Cardiac fibroblast (primary cell): ENCODE data around the gene SYP.
A peak's percentile ranks its signal among the peaks of the same experiment; 100 is the strongest.
"Not testable (repeated sequence)": the region's sequence is repeated elsewhere in the genome, so short reads cannot be mapped to it uniquely, and the experiment has no call there.

Source experiments
- DNase-seq, 2 donors: peaks; one replicate each; pipeline versions ENCODE4 v3.0.0 to v3.0.0-alpha.2; 2010; ENCODE audit warnings: low read depth in 2 of 2
- H3K4me3 ChIP-seq, 2 donors: replicated peaks in 1 of 2; 1 replicate in 1 of 2; 2 replicates in 1 of 2; pipeline ENCODE4 v1.5.1; 2011; ENCODE audit warnings: low read depth in 2 of 2, low read length in 2 of 2, mild to moderate bottlenecking in 2 of 2, moderate library complexity in 1 of 2
- TF ChIP-seq, protein P1 (sequence below): IDR thresholded peaks from one replicate; pipeline ENCODE4 v1.5.1; 2011; ENCODE audit warnings: low read depth, mild to moderate bottlenecking, low read length, inconsistent platforms

The SYP gene

DNA sequence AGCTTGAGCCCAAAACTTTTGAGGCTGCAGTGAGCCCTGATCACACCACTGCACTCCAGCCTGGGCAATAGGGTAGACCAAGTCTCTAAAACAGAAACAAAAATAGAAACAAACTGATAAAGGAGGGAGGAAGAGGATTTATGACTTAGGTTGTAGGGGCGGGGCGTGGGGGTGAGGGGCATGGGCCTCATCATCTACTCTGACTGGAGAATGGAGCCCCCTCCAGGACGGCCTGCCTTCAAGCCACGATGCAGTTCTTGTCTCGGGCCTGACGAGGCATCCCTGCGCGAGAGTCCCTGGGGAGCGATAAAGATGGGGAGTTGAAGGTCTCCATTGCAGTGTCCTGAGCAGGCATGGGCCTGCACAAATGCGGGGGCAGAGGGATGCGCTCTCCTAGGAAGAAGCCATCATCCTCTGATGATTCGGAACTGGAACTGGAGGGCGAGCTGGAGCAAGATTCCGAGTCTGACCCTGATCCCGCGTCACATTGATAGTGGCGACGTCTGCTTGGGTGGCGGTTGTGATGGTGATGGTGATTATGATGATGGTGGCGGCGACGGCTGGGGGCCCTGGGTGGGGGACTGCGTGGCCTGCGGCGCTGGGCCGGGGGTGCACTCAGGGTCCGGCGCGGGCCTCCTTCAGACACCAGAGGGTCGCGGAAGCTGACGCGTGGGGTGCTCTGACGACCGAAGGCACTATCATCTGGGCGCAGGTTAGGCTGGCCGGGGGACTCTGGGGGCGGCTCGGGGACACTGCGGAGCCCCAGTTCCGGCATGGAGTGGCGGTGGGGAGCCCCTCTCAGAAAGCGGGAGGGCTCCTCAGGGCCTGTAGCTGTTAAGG is 24.3 kb downstream of the SYP start:
- DNase-seq, result no peak
- TF ChIP-seq, protein P1, sequence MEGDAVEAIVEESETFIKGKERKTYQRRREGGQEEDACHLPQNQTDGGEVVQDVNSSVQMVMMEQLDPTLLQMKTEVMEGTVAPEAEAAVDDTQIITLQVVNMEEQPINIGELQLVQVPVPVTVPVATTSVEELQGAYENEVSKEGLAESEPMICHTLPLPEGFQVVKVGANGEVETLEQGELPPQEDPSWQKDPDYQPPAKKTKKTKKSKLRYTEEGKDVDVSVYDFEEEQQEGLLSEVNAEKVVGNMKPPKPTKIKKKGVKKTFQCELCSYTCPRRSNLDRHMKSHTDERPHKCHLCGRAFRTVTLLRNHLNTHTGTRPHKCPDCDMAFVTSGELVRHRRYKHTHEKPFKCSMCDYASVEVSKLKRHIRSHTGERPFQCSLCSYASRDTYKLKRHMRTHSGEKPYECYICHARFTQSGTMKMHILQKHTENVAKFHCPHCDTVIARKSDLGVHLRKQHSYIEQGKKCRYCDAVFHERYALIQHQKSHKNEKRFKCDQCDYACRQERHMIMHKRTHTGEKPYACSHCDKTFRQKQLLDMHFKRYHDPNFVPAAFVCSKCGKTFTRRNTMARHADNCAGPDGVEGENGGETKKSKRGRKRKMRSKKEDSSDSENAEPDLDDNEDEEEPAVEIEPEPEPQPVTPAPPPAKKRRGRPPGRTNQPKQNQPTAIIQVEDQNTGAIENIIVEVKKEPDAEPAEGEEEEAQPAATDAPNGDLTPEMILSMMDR, result no peak
- no peak overlapping the region for H3K4me3 ChIP-seq

DNA sequence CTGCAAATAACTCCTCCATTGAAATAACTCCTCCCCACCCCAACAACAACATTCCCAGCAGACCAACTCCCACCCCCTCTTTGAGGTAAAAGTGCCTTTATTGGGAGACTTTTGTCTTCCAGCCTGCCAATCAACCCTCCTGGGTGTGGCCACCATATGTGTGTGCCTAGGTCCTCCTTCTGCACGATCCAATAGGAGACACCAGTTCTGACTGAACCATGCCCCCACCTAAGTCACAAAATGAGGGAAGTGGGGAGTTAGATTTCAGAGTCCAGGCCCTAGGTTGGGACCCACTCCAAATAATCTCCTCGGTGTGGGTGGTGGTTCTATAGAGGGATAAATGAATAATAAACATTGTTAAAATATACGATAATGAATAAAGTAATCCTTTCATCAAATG is 25.3 kb downstream of the SYP start:
- no peak for DNase-seq
- no peak overlapping the region for H3K4me3 ChIP-seq
- TF ChIP-seq, protein P1, result no peak

DNA sequence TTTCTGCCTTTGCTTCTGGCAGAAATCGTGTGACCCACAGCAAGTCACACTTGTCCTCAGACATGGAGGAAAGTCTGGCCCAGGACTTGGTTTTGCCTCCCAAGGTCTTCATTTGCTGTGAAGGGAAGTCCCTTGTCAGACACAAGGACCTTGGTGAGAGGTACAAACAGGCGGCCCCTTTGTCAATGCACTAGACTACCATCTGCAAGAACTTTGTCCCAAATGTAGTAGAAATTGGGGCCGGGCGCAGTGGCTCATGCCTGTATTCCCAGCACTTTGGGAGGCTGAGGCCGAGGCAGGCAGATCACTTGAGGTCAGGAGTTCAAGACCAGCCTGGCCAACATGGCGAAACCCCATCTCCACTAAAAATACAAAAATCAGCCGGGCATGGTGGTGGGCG is 26.4 kb downstream of the SYP start:
- H3K4me3 ChIP-seq, result peak overlapping the region in 1 of 2 donors; percentile 75
- not testable (repeated sequence) for DNase-seq

DNA sequence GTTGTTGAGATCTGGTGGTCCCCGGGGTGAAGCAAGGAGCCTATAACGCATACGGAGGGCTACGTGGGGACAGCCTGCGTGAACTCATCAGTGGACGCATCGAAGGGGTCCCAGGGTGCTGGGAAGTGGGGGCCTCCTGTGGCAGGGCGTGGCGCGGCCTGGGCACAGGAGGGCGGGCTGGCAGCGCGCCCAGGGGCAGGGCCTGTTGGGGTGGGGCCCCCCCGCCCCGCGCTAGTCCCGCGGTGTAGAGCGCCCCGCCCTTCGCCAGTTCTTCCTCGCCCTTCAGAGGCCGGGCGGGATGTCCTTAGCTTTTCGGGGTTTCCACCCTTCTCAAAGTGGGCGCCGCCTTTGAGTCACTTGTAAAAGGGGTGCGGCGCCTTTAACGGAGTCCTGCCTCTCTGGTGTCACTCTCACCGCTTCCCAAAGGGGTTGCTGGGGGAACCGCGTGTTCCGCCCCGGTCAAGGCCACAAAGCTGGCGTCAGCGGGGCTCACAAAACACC is 27.7 kb downstream of the SYP start:
- DNase-seq, result peak; percentile 46 to 62
- peak overlapping the region; percentile 70 to 75 for H3K4me3 ChIP-seq
- TF ChIP-seq, protein P1, result no peak

DNA sequence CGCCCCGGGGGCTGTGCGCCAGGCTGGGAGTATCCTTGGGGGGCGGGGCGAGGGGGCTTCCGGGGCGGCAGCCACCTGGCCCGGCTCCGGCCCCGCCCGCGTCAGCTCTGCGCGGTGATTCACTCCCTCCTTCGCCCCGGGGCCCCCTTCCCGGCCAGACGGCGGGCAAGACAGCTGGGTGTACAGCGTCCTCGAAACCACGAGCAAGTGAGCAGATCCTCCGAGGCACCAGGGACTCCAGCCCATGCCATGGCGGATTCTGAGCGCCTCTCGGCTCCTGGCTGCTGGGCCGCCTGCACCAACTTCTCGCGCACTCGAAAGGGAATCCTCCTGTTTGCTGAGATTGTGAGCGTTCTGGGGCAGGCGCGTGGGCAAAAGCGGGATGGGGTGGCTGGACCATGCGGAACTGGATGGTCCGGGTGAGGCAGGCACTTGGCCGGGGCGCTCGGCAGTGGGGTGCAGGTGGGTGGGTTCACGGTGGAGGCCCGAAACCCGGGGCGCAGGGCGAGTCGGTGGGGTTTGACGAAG is 28.2 kb downstream of the SYP start, which contains the start of gene PLP2:
TSS of gene PLP2 (plus strand) at position 147 of the 528 bp plus-strand sequence. CDS start at position 250, 103 bp downstream.
- peak within 1 kb of the TSS; percentile 70 to 75 for H3K4me3 ChIP-seq
- DNase-seq, result peak; percentile 43 to 53
- TF ChIP-seq, protein P1, result no peak

DNA sequence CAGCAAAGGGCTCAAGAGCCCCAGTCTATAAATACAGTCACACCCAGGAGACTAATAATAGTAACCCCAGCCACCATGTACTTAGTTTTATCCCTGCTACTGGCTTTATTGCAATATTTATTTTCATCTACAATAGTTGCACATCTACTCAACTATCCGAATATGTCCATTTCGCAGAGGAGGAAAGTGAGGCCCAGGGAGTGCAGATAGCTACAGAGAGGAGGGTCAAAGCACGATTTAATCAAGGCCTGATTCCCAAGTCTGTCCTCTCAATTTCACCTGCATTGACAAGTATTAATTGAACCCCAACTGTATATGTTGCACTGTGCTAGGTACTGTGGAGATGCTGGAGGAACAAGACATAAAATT is 32.3 kb downstream of the SYP start:
- DNase-seq, result no peak
- peak overlapping the region; percentile 27 to 49 for H3K4me3 ChIP-seq
- TF ChIP-seq, protein P1, result no peak
